NK-92 (cell line): ENCODE data around the gene WDR7.

Source experiments
- DNase-seq: peaks from one replicate; lab custom pipeline; 2025; ENCODE audit not compliant: unreplicated experiment; lab: John Stamatoyannopoulos, UW

WDR7 gene

GRCh38 chr18:56721031-56721430 lies 69.9 kb downstream of the WDR7 start:
- DNase-seq, result no peak

GRCh38 chr18:56721491-56721890 lies 70.3 kb downstream of the WDR7 start:
- DNase-seq, result no peak

DNA sequence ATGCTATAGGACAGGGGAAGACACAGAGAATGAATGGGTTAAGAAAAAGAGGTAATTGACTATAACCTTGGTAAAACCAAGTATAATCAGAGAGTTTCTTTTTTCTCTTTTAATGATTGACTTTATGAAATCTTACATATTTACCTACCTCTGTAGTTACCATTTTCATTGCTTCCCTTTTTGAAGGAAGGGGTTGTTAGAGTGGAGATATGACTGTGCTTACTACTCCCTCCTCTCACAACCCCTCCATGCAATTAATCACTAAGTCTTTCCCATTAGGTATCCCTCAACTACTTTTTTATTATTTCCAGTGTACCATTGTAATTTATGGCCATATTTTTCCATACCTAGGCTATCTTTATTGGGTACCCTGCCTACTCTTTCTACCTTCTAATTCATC lies 71.4 kb downstream of the WDR7 start:
- no peak for DNase-seq

- DNase-seq, result no peak
These were observed 71.9 kb downstream of the WDR7 start for GRCh38 chr18:56723068-56723467.

DNA sequence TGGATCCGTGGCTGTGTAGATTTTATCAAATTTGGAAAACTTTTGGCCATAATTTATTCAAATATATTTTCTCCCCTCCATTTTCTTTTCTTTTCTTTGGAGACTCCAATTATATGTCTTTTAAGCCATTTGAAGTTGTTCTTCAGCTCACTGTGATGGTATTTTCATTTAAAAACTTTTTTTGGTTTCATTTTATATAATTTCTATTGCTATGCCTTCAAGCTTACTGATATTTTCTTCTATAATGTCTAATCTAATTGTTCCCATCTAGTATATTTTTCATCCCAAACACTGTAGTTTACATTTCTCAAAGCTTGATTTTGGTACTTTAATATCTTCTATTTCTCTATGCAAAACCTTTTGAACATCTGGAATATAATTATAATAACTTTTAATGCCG lies 72.5 kb downstream of the WDR7 start:
- DNase-seq, result no peak

DNA sequence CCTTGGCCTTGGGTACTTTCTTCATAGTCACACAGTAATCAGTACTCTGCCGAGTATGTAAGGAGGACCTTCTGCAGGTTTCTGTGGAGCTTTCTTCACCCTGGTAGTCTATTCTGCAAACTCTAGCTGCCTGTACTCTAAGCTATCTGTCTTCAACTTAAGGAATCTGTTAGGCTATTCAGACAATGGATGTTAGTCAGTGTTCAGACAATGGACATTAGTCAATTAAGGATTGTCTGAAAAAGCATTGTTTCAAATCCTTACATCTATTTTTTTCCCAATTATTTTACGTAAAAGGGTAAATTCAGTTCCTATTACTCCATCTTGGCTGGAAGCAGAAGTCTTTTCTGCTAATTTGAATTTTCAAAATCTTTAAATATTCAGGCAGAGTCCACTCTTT lies 75.7 kb downstream of the WDR7 start:
- DNase-seq, result no peak

DNA sequence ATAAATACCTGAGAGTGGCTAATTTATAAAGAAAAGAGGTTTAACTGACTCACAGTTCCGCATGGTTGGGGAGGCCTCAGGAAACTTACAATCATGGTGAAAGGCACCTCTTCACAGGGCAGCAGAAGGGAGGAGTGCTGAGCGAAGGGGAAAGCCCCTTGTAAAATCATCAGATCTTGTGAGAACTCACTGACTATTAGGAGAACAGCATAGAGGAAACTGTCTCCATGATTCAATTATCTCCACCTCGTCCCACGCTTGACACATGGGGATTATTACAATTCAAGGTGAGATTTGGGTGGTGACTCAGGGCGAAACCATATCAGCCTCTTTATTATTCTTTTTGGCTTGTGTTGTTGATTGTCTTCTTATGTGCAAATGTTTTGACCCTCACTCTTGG lies 76.2 kb downstream of the WDR7 start:
- DNase-seq, result no peak

DNA sequence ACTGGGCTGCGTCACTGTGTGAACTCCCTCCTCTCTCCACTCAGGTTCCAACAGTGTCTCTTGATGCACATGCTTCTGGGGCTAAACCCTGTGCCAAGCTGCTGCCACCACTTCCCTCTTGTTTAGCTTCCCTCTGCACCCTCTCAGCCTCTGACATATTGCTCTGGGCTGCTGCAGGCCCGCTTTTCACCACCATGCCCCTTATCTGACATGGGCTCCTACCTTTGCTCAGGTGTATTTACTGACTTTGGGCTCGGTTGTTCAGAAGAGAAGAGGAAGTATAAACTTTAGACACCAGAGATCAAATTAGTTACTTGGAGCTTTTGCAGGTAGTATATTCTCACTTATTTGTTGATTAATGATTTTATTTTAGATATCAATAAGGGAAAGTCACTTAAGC lies 77.6 kb downstream of the WDR7 start:
- no peak for DNase-seq

DNA sequence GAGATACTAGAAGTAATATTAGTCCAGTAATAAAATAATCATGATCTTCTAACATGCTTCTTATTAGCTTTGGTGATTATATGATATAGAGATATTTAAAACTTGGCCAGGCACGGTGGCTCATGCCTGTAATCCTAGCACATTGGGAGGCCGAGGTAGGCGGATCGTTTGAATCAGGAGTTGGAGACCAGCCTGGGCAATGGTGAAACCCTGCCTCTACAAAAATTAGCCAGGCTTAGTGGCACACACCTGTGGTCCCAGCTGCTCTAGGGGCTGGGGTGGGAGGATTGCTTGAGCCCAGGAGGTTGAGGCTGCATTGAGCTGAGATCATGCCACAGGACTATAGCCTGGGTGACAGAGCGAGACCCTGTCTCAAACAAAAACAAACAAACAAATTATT lies 87.0 kb downstream of the WDR7 start:
- DNase-seq, result no peak

GRCh38 chr18:56739731-56740130 lies 88.6 kb downstream of the WDR7 start:
- no peak for DNase-seq

DNA sequence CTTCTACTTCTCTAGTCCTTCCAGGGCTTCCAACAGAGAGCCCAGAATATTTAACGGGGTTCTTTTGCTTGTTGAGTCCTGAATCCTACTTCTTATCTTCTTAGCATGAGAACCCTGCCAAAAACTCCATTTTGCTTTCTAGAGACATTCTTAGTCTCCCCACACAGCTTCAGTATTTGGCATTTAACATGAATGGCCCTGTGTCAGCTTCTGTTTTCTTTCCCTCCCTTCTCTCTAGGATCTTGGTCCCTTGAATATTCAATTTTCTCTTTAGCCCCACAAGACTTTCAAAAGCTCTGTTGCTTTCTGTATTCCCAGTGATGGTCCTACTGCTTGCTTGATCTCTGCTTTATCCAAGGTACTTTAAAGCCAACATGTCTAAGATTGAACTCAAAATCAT lies 89.5 kb downstream of the WDR7 start:
- DNase-seq, result no peak

DNA sequence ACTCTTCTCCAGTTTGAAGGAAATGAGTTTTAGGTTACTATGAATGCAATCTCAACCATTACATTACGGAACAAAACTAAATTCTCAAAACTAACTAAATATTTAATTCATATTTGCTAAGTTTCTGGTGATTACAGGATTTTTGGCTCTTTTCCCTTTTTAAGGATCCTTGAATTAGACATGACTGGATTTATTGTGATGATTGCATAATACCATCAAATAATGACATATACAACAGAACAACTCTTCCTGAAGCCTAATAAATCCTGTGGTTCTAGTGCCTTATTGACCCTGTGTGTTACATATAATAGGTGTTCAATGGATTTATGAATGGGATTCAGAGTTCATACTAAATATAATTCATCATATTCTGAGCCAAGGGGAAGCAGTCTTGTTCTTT lies 90.5 kb downstream of the WDR7 start:
- no peak for DNase-seq

- DNase-seq, result no peak
These were observed 92.0 kb downstream of the WDR7 start for GRCh38 chr18:56743115-56743514.

- DNase-seq, result no peak
These were observed 96.0 kb downstream of the WDR7 start for GRCh38 chr18:56747032-56747658.

DNA sequence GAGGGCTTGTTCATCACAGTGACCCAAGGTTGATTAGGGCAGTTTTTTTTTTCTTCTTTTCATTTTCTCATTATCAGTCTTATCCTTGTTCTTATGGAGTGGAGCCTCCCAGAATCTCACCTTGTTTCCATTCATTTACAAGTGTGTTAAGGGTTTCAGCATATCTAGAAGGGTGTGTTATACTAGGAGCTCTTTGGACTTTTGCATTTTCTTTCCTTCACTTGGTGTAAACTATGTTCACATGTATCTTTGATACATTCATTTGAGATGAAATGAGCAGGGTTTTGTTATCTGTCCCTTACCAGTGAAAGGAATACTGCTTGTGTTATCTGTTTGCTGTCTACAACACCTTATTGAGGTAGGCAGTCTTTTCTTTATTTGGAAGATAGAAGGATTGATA lies 96.7 kb downstream of the WDR7 start:
- no peak for DNase-seq

- DNase-seq, result no peak
These were observed 97.6 kb downstream of the WDR7 start for GRCh38 chr18:56748698-56749268.

- no peak for DNase-seq
These were observed 105.8 kb downstream of the WDR7 start for GRCh38 chr18:56756966-56757365.

DNA sequence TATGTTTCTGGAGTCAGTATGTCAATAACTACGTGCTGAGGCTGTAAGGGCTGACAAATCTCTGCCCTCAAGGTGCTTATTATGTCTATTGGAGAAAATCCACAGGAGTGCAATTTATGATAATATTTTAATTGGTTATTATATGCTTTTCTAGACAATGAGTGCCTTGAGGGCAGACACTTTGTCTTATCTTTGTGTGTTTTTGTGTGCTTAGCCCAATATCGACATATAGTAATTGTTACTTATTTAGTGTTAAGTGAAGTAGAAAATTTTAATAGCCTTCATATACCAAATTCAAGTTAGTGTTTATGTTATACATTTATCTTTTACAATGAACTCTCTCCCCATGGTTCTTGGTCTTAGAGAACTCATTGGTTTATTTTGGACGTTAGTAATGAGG lies 118.9 kb downstream of the WDR7 start:
- no peak for DNase-seq

- DNase-seq, result no peak
These were observed 119.7 kb downstream of the WDR7 start for GRCh38 chr18:56770873-56771272.

DNA sequence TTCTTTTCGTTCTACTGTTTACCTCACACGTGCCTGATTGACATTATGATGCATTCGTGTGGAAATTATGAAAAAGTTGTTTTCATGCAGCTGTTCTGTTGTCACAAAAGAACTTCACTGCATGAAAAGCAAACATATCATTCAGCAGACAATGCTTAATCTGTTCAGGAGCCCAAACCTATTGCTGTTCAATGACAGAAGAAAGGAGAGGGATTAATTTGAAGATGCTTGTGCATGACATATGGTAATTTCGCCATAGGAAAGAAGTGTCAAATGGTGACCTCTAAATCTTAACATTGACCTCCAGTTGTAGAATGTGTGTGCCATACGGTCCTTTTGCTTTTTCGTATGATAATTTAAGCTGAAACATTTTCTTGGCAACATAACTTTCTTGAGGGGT lies 124.5 kb downstream of the WDR7 start:
- no peak for DNase-seq

GRCh38 chr18:56787390-56787789 lies 136.2 kb downstream of the WDR7 start:
- no peak for DNase-seq

GRCh38 chr18:56789004-56789888 lies 138.1 kb downstream of the WDR7 start:
- no peak for DNase-seq

DNA sequence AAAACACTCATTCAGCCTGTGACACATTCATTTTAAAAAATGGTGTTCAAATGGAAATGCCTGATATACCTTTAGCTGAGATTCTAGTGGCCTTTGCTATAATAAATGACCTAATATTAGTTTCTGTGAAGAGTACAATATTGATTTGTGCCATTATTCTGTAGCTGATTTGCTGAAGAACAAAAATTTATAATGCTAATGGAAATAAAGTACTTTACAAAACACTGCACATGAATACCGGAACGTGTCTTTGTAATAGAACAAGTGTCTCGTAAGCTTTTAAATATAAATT lies 138.7 kb downstream of the WDR7 start:
- DNase-seq, result no peak
